Heart left ventricle (tissue), 16 donors: Measurements from ENCODE around the gene PFN1. TPM values are rescaled to one million over a fixed set of nuclear protein-coding genes. Genes with fewer than 3 reads are reported as not detected.

ENCODE experiments used
- ATAC-seq, 4 donors: fragments of 200-7000 bp; cut with Tn5 transposase; one replicate each; pipeline ENCODE4 v1.9.1; 2020 to 2022; ENCODE audit warnings: moderate library complexity in 4 of 4, mild to moderate bottlenecking in 3 of 4, moderate number of reproducible peaks in 1 of 4
- DNase-seq, 5 donors: peaks; one replicate each; pipeline ENCODE4 v3.0.0-alpha.2; 2020
- H3K27ac ChIP-seq, 12 donors: fragments of 200-600 bp; sonication (generic) in 4 of 12; one replicate each; pipeline versions ENCODE4 v1.5.0 to v1.8.0; 2016 to 2022; ENCODE audit warnings: mild to moderate bottlenecking in 2 of 12
- H3K27me3 ChIP-seq, 9 donors: fragments of 200-600 bp; sonication (generic) in 2 of 9; one replicate each; pipeline versions ENCODE4 v1.5.1 to v1.8.0; 2016 to 2022; ENCODE audit warnings: mild to moderate bottlenecking in 3 of 9
- H3K36me3 ChIP-seq, 9 donors: fragments of 200-600 bp; sonication (generic) in 2 of 9; one replicate each; pipeline versions ENCODE4 v1.5.0 to v1.8.0; 2018 to 2022; ENCODE audit warnings: mild to moderate bottlenecking in 2 of 9
- H3K4me1 ChIP-seq, 12 donors: fragments of 200-600 bp; sonication (generic) in 4 of 12; one replicate each; pipeline versions ENCODE4 v1.5.0 to v1.8.0; 2016 to 2022; ENCODE audit warnings: mild to moderate bottlenecking in 3 of 12
- H3K4me3 ChIP-seq, 12 donors: fragments of 200-600 bp; sonication (generic) in 4 of 12; one replicate each; pipeline versions ENCODE4 v1.5.0 to v1.8.0; 2017 to 2022; ENCODE audit warnings: mild to moderate bottlenecking in 9 of 12, moderate library complexity in 4 of 12
- H3K9me3 ChIP-seq, 12 donors: fragments of 200-600 bp; sonication (generic) in 4 of 12; one replicate each; pipeline versions ENCODE4 v1.5.0 to v1.8.0; 2016 to 2022; ENCODE audit warnings: mild to moderate bottlenecking in 1 of 12
- CTCF ChIP-seq, 12 donors: fragments of 200-600 bp; sonication (generic) in 4 of 12; IDR thresholded peaks; one replicate each; pipeline versions ENCODE4 v1.5.0 to v1.8.0; 2018 to 2022; ENCODE audit warnings: antibody characterized with exemption in 12 of 12, mild to moderate bottlenecking in 5 of 12
- POLR2A ChIP-seq, 2 donors: fragments of 450-650 bp; IDR thresholded peaks; one replicate each; pipeline ENCODE4 v1.6.1; 2017; ENCODE audit warnings: antibody characterized with exemption in 2 of 2, mild to moderate bottlenecking in 2 of 2, moderate library complexity in 2 of 2
- WGBS, 4 donors: extraction: QIAGEN DNeasy Blood & Tissue Kit in 2 of 4; methylation state at CpG; one replicate each; pipeline versions ENCODE4 v1.1.5 to v1.1.7; 2013 to 2018; 5-methylcytosine and 5-hydroxymethylcytosine counted together
- intact Hi-C, 10 donors: fragments of 100-400 bp; cut with DNase I; formaldehyde crosslinking; loops; one replicate each; pipeline versions ENCODE4 v1.11.1 to v1.14.2; 2022
- long read RNA-seq, 3 donors: library from polyadenylated mRNA; unstranded; transcript quantifications; one replicate each; pipeline ENCODE4 v2.0.0, GENCODE V29; 2020 to 2021
- polyA plus RNA-seq, 2 donors: library from polyadenylated mRNA; stranded (reverse); fragments of 200-250 nt; gene quantifications; one replicate each; pipeline ENCODE4 v1.2.3, GENCODE V29; 2013
- total RNA-seq, 9 donors: library from RNA; depleted of rRNA in 2 of 9; stranded (reverse); fragments of >200 nt in 2 of 9; fragmentation: NEBNext Ultra II Directional in 3 of 9; extraction: Animal tissue kit (Norgen Biotek cat#: 25700) in 3 of 9; gene quantifications; one replicate each; pipeline versions ENCODE4 v1.1.0 to v1.2.4, GENCODE V29; 2016 to 2023
- donor health status: ischemic (EF 13 %, LVEDD 7.1; RV severe dilation, severe dysfunction).
- donor health status: healthy with polysubstance abuse.
- donor health status: DM: no; HTN: yes; CAD: no.
- donor health status: DM: no; HTN: no; CAD: no.
- donor health status: ischemic (EF 25% LVEDD 6.9; RV normal size, moderate dysfunction).
- donor health status: ischemic (EF 25% LVEDD 5.7; RV mildly dilated, moderate dysfunction).
- donor health status: healthy.
- donor health status: DM: yes; HTN: yes; CAD: no.
- donor health status: ischemic (EF 35%, LVEDD 5.7; RV mildly dilated, moderate dysfunction).
- donor health status: nonischemic (EF 11% LVEDD 7.7; RV severe dilation, severe dysfunction).
- donor health status: DM: yes; HTN: yes; CAD: no.
- donor health status: PGD.
- donor health status: ischemic (EF 29% LVEDD 5.4; RV normal size, mild dysfunction).
- donor health status: nonischemic (EF 23%, LVEDD 6.1; RV moderate dilation, normal function).

The PFN1 gene
- total RNA-seq (100 to 1,000 TPM; 145 to 608 (median 234) TPM), polyA plus RNA-seq (100 to 1,000 TPM; 177 to 982 TPM)
- long read RNA-seq, donor 1, transcript PFN1-201 (3 exons, 1,291 nt), result major isoform, 103 of 107 reads
- long read RNA-seq, donor 1, partial matches to known transcripts, result 2 of 107 reads
- long read RNA-seq, donor 1, other reads (novel, unspliced or antisense), result 0 of 107 reads
- long read RNA-seq, donor 2, transcript PFN1-201 (3 exons, 1,291 nt), result major isoform, 71 of 78 reads
- long read RNA-seq, donor 2, partial matches to known transcripts, result 3 of 78 reads
- long read RNA-seq, donor 2, other reads (novel, unspliced or antisense), result 1 of 78 reads
- long read RNA-seq, donor 3, transcript PFN1-201 (3 exons, 1,291 nt), result major isoform, 140 of 156 reads
- long read RNA-seq, donor 3, transcript PFN1-203 (2 exons, 1,173 nt), result minor isoform, 10 of 156 reads
- long read RNA-seq, donor 3, partial matches to known transcripts, result 0 of 156 reads
- long read RNA-seq, donor 3, other reads (novel, unspliced or antisense), result 6 of 156 reads

GRCh38 chr17:4948166-4948930, at the start of gene PFN1:
PFN1 (minus strand) TSS chr17:4948530; CDS start chr17:4948394, 136 bp downstream.
- 0 to 1% (median 1%) methylated on average over 21 to 59 of the region's 59 CpGs for WGBS, 4 donors
- H3K27ac ChIP-seq, result peak within 1 kb of the TSS; percentile 96 to 100 (median 99)
- DNase-seq (peak; percentile 91 to 93 (median 92)), ATAC-seq (peak; percentile 68 to 81 (median 70))
- no peaks in the 10 kb centered on the region for H3K27me3 ChIP-seq
- intact Hi-C loops, result loop anchor here in 4 of 10 donors (1.0 to 5.0 kb wide), 4 partner anchors 8 to 48 kb away; partner anchors contain the start of genes RNF167 (in 2 of the 4), SLC25A11 (in 2 of the 4), SPAG7 (in 2 of the 4) and CAMTA2 (in 1 of the 4)
- H3K36me3 ChIP-seq, result peaks cover 0 to 36% (median 33%) of the 10 kb centered on the region in 9 donors
- no peaks in the 10 kb centered on the region for H3K9me3 ChIP-seq
- H3K4me1 ChIP-seq, result peaks cover 11 to 78% (median 48%) of the 10 kb centered on the region in 12 donors
- peak within 1 kb of the TSS; percentile 73 to 100 (median 98) for H3K4me3 ChIP-seq
- TF ChIP-seq POLR2A (IDR thresholded peaks at IDR 0.05) (peak in 1 of 2 donors; percentile 94), CTCF (IDR thresholded peaks at IDR 0.05) (no peak)

GRCh38 chr17:4997302-4998026, 49.1 kb upstream of the PFN1 start, which contains the start of the genes INCA1 and KIF1C:
INCA1 (minus strand) TSS chr17:4997522; CDS start chr17:4994437, 3,085 bp downstream.
KIF1C (plus strand) TSS chr17:4997950; CDS start chr17:5000247, 2,297 bp downstream.
- WGBS, 4 donors, result 0 to 1% (median 1%) methylated on average over 40 to 93 of the region's 93 CpGs
- DNase-seq (peak; percentile 95 to 98 (median 96)), ATAC-seq (peak; percentile 63 to 90 (median 88))
- peaks cover 0 to 18% (median 16%) of the 10 kb centered on the region in 9 donors for H3K36me3 ChIP-seq
- H3K27me3 ChIP-seq, result no peaks in the 10 kb centered on the region
- intact Hi-C loops, result loop anchor here in 5 of 10 donors (1.0 to 5.0 kb wide), 5 partner anchors 30 to 60 kb away; partner anchors contain the start of genes RNF167 (in 4 of the 5), SLC25A11 (in 4 of the 5), SPAG7 (in 2 of the 5) and PFN1 (in 1 of the 5)
- peak within 1 kb of the TSS; percentile 92 to 99 (median 95) for H3K27ac ChIP-seq
- peak in 1 of 2 donors; percentile 87 for TF ChIP-seq POLR2A (IDR thresholded peaks at IDR 0.05)
- peak in 6 of 12 donors; percentile 7 to 35 (median 27) for TF ChIP-seq CTCF (IDR thresholded peaks at IDR 0.05)
- peaks cover 0 to 41% (median 31%) of the 10 kb centered on the region in 12 donors for H3K4me1 ChIP-seq
- peak within 1 kb of the TSS; percentile 66 to 100 (median 94) for H3K4me3 ChIP-seq
- no peaks in the 10 kb centered on the region for H3K9me3 ChIP-seq

- no peak overlapping the region for H3K27ac ChIP-seq
- no peaks in the 10 kb centered on the region for H3K36me3 ChIP-seq
- no peaks in the 10 kb centered on the region for H3K9me3 ChIP-seq
- DNase-seq, result no peak
- ATAC-seq, result no peak
- no peaks in the 10 kb centered on the region for H3K27me3 ChIP-seq
- intact Hi-C loops, result no loop called here
- no peak overlapping the region for H3K4me3 ChIP-seq
- WGBS, 4 donors, result 83 to 87% (median 86%) methylated on average over 6 of the region's 6 CpGs
- H3K4me1 ChIP-seq, result peaks cover 0 to 17% (median 13%) of the 10 kb centered on the region in 12 donors
- TF ChIP-seq CTCF (IDR thresholded peaks at IDR 0.05) (no peak), POLR2A (IDR thresholded peaks at IDR 0.05) (no peak)
Measured at GRCh38 chr17:4994081-4994595, 45.8 kb upstream of the PFN1 start.
